ENCODE results near the gene DENND10.

- TF ChIP-seq CTCF (conservative IDR thresholded peaks at IDR 0.05; ENCODE audit: low read depth in 2 of 2) = no peak
- no peak for TF ChIP-seq POLR2AphosphoS5 (IDR thresholded peaks at IDR 0.05; ENCODE audit: low read depth)
- TF ChIP-seq REST (IDR thresholded peaks at IDR 0.05; ENCODE audit: unreplicated experiment) = no peak
Measured at GRCh38 chr10:119120413-119120867, 16.5 kb downstream of the DENND10 start.

All from GM23338 (cell line).